ENCODE measurements around the gene DNAJC6.
"Not testable (repeated sequence)": the region's sequence is repeated elsewhere in the genome, so short reads cannot be mapped to it uniquely, and the experiment has no call there.

DNAJC6 gene

GRCh38 chr1:65363484-65363883, 54.1 kb downstream of the DNAJC6 start:
- Mint-ChIP-seq H3K9me3 (no peaks in the 10 kb centered on the region), H3K27ac (no peak overlapping the region), H3K36me3 (peaks cover 2% of the 10 kb centered on the region), H3K4me1 (no peaks in the 10 kb centered on the region), H3K27me3 (peaks cover 3% of the 10 kb centered on the region), H3K4me3 (no peak overlapping the region)

- H3K9me3 Mint-ChIP-seq, result no peaks in the 10 kb centered on the region
- H3K27ac Mint-ChIP-seq, result no peak overlapping the region
- no peaks in the 10 kb centered on the region for H3K4me1 Mint-ChIP-seq
- no peak overlapping the region for H3K4me3 Mint-ChIP-seq
- no peaks in the 10 kb centered on the region for H3K36me3 Mint-ChIP-seq
- no peaks in the 10 kb centered on the region for H3K27me3 Mint-ChIP-seq
Observed at GRCh38 chr1:65368403-65368802, 59.1 kb downstream of the DNAJC6 start.

- no peaks in the 10 kb centered on the region for H3K4me1 Mint-ChIP-seq
- no peaks in the 10 kb centered on the region for H3K36me3 Mint-ChIP-seq
- H3K27ac Mint-ChIP-seq, result no peak overlapping the region
- H3K27me3 Mint-ChIP-seq, result peaks cover 5% of the 10 kb centered on the region
- no peaks in the 10 kb centered on the region for H3K9me3 Mint-ChIP-seq
- H3K4me3 Mint-ChIP-seq, result no peak overlapping the region
Observed at GRCh38 chr1:65371544-65371943, 62.2 kb downstream of the DNAJC6 start.

- H3K27me3 Mint-ChIP-seq, result peaks cover 8% of the 10 kb centered on the region
- H3K4me3 Mint-ChIP-seq, result no peak overlapping the region
- no peaks in the 10 kb centered on the region for H3K4me1 Mint-ChIP-seq
- no peaks in the 10 kb centered on the region for H3K36me3 Mint-ChIP-seq
- no peaks in the 10 kb centered on the region for H3K9me3 Mint-ChIP-seq
- no peak overlapping the region for H3K27ac Mint-ChIP-seq
Observed at GRCh38 chr1:65372557-65372956, 63.2 kb downstream of the DNAJC6 start.

GRCh38 chr1:65377496-65378246, 68.3 kb downstream of the DNAJC6 start:
- H3K27me3 Mint-ChIP-seq, result peaks cover 11% of the 10 kb centered on the region
- no peak overlapping the region for H3K4me3 Mint-ChIP-seq
- no peaks in the 10 kb centered on the region for H3K4me1 Mint-ChIP-seq
- H3K27ac Mint-ChIP-seq, result no peak overlapping the region
- H3K9me3 Mint-ChIP-seq, result no peaks in the 10 kb centered on the region
- peaks cover 6% of the 10 kb centered on the region for H3K36me3 Mint-ChIP-seq

GRCh38 chr1:65378247-65378946, 69.1 kb downstream of the DNAJC6 start:
- Mint-ChIP-seq H3K36me3 (peaks cover 6% of the 10 kb centered on the region), H3K4me1 (no peaks in the 10 kb centered on the region), H3K4me3 (no peak overlapping the region), H3K27ac (no peak overlapping the region), H3K27me3 (peaks cover 11% of the 10 kb centered on the region), H3K9me3 (no peaks in the 10 kb centered on the region)

GRCh38 chr1:65384426-65384825, 75.1 kb downstream of the DNAJC6 start:
- H3K36me3 Mint-ChIP-seq, H3K4me3 Mint-ChIP-seq, H3K4me1 Mint-ChIP-seq, H3K9me3 Mint-ChIP-seq, H3K27me3 Mint-ChIP-seq, H3K27ac Mint-ChIP-seq: not testable (repeated sequence)

- H3K36me3 Mint-ChIP-seq, result peaks cover 8% of the 10 kb centered on the region
- H3K4me3 Mint-ChIP-seq, result no peak overlapping the region
- H3K9me3 Mint-ChIP-seq, result no peaks in the 10 kb centered on the region
- H3K27ac Mint-ChIP-seq, result no peak overlapping the region
- H3K27me3 Mint-ChIP-seq, result no peaks in the 10 kb centered on the region
- H3K4me1 Mint-ChIP-seq, result no peaks in the 10 kb centered on the region
Observed at GRCh38 chr1:65386439-65386838, 77.1 kb downstream of the DNAJC6 start.

- Mint-ChIP-seq H3K9me3 (no peaks in the 10 kb centered on the region), H3K36me3 (peaks cover 9% of the 10 kb centered on the region), H3K27me3 (no peaks in the 10 kb centered on the region), H3K27ac (no peak overlapping the region), H3K4me3 (no peak overlapping the region), H3K4me1 (no peaks in the 10 kb centered on the region)
Observed at GRCh38 chr1:65387821-65388220, 78.5 kb downstream of the DNAJC6 start.

GRCh38 chr1:65388908-65389695, 79.8 kb downstream of the DNAJC6 start:
- Mint-ChIP-seq H3K4me1 (no peaks in the 10 kb centered on the region), H3K27ac (no peak overlapping the region), H3K9me3 (no peaks in the 10 kb centered on the region), H3K36me3 (peaks cover 9% of the 10 kb centered on the region), H3K4me3 (no peak overlapping the region), H3K27me3 (no peaks in the 10 kb centered on the region)

- Mint-ChIP-seq H3K27me3 (no peaks in the 10 kb centered on the region), H3K4me3 (no peak overlapping the region), H3K9me3 (no peaks in the 10 kb centered on the region), H3K36me3 (peaks cover 6% of the 10 kb centered on the region), H3K27ac (no peak overlapping the region), H3K4me1 (peaks cover 4% of the 10 kb centered on the region)
Observed at GRCh38 chr1:65392497-65392896, 83.2 kb downstream of the DNAJC6 start.

GRCh38 chr1:65393347-65393746, 84.0 kb downstream of the DNAJC6 start:
- H3K27me3 Mint-ChIP-seq, result no peaks in the 10 kb centered on the region
- H3K9me3 Mint-ChIP-seq, result no peaks in the 10 kb centered on the region
- no peak overlapping the region for H3K4me3 Mint-ChIP-seq
- H3K36me3 Mint-ChIP-seq, result peaks cover 6% of the 10 kb centered on the region
- peaks cover 4% of the 10 kb centered on the region for H3K4me1 Mint-ChIP-seq
- H3K27ac Mint-ChIP-seq, result no peak overlapping the region

- H3K36me3 Mint-ChIP-seq, result peaks cover 6% of the 10 kb centered on the region
- H3K27me3 Mint-ChIP-seq, result no peaks in the 10 kb centered on the region
- H3K4me3 Mint-ChIP-seq, result no peak overlapping the region
- no peak overlapping the region for H3K27ac Mint-ChIP-seq
- peaks cover 4% of the 10 kb centered on the region for H3K4me1 Mint-ChIP-seq
- H3K9me3 Mint-ChIP-seq, result no peaks in the 10 kb centered on the region
Observed at GRCh38 chr1:65393928-65394327, 84.6 kb downstream of the DNAJC6 start.

GRCh38 chr1:65395887-65396612, 86.7 kb downstream of the DNAJC6 start:
- Mint-ChIP-seq H3K4me3 (no peak overlapping the region), H3K27me3 (no peaks in the 10 kb centered on the region), H3K27ac (peak overlapping the region; percentile 36), H3K36me3 (peaks cover 6% of the 10 kb centered on the region), H3K9me3 (no peaks in the 10 kb centered on the region), H3K4me1 (peaks cover 4% of the 10 kb centered on the region)

- Mint-ChIP-seq H3K27me3 (no peaks in the 10 kb centered on the region), H3K4me1 (peaks cover 4% of the 10 kb centered on the region), H3K4me3 (no peak overlapping the region), H3K36me3 (peaks cover 4% of the 10 kb centered on the region), H3K9me3 (no peaks in the 10 kb centered on the region), H3K27ac (no peak overlapping the region)
Observed at GRCh38 chr1:65398083-65398482, 88.7 kb downstream of the DNAJC6 start.
